ENCODE measurements around the gene RPRD1B. TPM values are rescaled to one million over a fixed set of nuclear protein-coding genes. Genes with fewer than 3 reads are reported as not detected.
"Not testable (repeated sequence)": the region's sequence is repeated elsewhere in the genome, so short reads cannot be mapped to it uniquely, and the experiment has no call there.

Gene RPRD1B
- total RNA-seq, 5 donors from 2014 or later (not counting 1 experiment from before 2014, with no cell fraction given) = 38.3 to 46.6 (median 40.5) TPM

DNA sequence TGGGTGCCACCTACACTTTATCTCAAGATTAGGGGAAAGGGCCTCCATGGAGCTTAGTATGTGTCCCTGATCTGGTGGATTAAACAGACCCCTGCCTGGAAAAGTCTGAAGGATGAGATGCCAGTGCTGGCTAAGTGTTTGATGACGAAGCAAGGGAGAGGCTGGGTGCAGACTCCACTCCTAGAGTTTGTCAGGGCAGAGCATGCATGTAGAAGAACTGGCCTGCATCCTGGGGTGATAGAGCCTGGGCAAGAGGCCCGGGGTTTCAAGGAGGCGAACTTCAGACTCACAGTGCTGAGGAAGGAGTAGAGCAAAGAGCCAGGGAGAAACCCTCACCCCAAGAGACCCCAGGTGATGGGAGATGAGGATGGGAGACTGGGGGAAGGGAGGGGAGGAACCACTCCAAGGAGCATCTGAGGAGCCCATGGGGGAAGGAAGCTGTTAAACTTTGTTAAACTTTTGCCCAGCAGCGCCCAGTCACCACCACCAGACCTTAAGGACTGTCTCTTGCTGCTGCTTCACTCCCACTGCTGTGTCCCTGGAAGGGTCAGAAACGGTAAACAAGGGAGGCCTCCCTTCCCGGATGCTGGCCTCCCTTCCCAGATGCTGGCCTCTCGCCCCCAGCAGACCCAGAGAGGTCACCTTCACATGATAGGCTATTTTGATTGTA, 61.6 kb downstream of the RPRD1B start:
- Histone ChIP-seq H3K27ac (ENCODE audit: low read length) (peak overlapping the region; percentile 65), H3K4me1 (ENCODE audit: control insufficient read depth in 1 of 2, extremely low read depth in 1 of 2, insufficient read depth in 2 of 2, low read length in 2 of 2) (peaks cover 0 to 23% of the 10 kb centered on the region in 2 experiments), H3K27me3 (replicated peaks in 1 of 2; ENCODE audit: control insufficient read depth in 2 of 2, extremely low read depth in 1 of 2, insufficient read depth in 2 of 2, low read length in 1 of 2) (peaks cover 0 to 3% of the 10 kb centered on the region in 2 experiments), H3K4me3 (ENCODE audit: control insufficient read depth in 1 of 2, extremely low read depth in 1 of 2, low read length in 1 of 2) (no peak overlapping the region), H3K36me3 (ENCODE audit: control insufficient read depth in 2 of 2, extremely low read depth in 1 of 2, insufficient read depth in 1 of 2, low read length in 1 of 2) (peaks cover 5 to 11% of the 10 kb centered on the region in 2 donors), H3K9me3 (no peaks in the 10 kb centered on the region)
- peak overlapping the region; percentile 79 to 85 for H3K27ac Mint-ChIP-seq
- ATAC-seq (replicated peaks in 1 of 4) = no peak
- WGBS (ENCODE audit: insufficient coverage) = 48% methylated on average over 2 of the region's 7 CpGs
- no peaks in the 10 kb centered on the region for H3K27me3 Mint-ChIP-seq
- peaks cover 14 to 49% (median 35%) of the 10 kb centered on the region in 3 donors for H3K4me1 Mint-ChIP-seq
- peaks cover 29% of the 10 kb centered on the region for H3K36me3 Mint-ChIP-seq
- ChIA-PET CTCF (no interaction called here), POLR2A (no interaction called here)
- H3K4me3 Mint-ChIP-seq = no peak overlapping the region
- DNase-seq = no peak
- peaks cover 4 to 8% (median 5%) of the 10 kb centered on the region in 3 donors for H3K9me3 Mint-ChIP-seq

DNA sequence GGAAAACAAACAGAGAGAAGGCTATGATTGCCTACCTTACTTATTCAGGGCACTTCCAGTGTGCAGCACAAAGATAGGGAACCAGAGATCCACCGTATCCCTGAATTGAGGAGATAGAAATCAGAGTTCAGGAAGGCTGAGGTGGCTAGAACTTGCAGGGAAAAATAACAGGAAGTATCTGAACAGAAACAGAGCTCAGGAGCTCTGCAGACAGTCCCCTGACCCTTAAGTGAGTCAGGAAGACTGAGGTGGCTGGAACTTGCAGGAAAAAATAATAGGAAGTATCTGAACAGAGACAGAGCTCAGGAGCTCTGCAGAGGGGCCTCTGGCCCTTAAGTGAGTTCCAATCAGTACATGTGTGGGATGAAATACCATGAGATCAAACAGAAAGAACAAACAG, 65.4 kb downstream of the RPRD1B start:
- Mint-ChIP-seq H3K4me1 (peaks cover 8 to 18% (median 12%) of the 10 kb centered on the region in 3 donors), H3K4me3 (no peak overlapping the region), H3K27me3 (no peaks in the 10 kb centered on the region), H3K36me3 (peaks cover 15% of the 10 kb centered on the region), H3K27ac (no peak overlapping the region), H3K9me3 (peaks cover 10 to 15% (median 10%) of the 10 kb centered on the region in 3 donors)
- ATAC-seq (replicated peaks in 1 of 4) = no peak
- H3K9me3 ChIP-seq = no peaks in the 10 kb centered on the region
- CTCF ChIA-PET = no interaction called here
- peaks cover 0 to 11% of the 10 kb centered on the region in 2 experiments for H3K4me1 ChIP-seq (ENCODE audit: control insufficient read depth in 1 of 2, extremely low read depth in 1 of 2, insufficient read depth in 2 of 2, low read length in 2 of 2)
- no peak for DNase-seq
- no peaks in the 10 kb centered on the region for H3K36me3 ChIP-seq (ENCODE audit: control insufficient read depth in 2 of 2, extremely low read depth in 1 of 2, insufficient read depth in 1 of 2, low read length in 1 of 2)
- no peak overlapping the region for H3K27ac ChIP-seq (ENCODE audit: low read length)
- no peak overlapping the region for H3K4me3 ChIP-seq (ENCODE audit: control insufficient read depth in 1 of 2, extremely low read depth in 1 of 2, low read length in 1 of 2)
- WGBS (ENCODE audit: insufficient coverage) = no CpG with 5 or more reads among the region's 1 CpG
- H3K27me3 ChIP-seq (replicated peaks in 1 of 2; ENCODE audit: control insufficient read depth in 2 of 2, extremely low read depth in 1 of 2, insufficient read depth in 2 of 2, low read length in 1 of 2) = peaks cover 0 to 3% of the 10 kb centered on the region in 2 experiments
- POLR2A ChIA-PET = no interaction called here

DNA sequence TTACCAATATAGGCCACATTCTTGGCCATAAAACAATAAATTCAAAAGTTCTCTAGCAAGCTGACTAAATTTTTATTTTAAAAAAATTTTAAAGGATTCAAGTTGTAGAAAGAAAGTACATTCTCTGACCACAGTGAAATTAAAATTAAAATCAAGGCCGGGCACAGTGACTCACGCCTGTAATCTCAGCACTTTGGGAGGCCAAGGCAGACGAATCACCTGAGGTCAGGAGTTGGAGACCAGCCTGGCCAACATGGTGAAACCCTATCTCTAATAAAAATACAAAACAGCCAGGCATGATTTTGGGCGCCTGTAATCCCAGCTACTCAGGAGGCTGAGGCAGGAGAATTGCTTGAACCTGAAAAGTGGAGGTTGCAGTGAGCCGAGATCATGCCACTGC, 68.7 kb downstream of the RPRD1B start:
- H3K4me1 Mint-ChIP-seq; DNase-seq; H3K4me1 ChIP-seq (ENCODE audit: control insufficient read depth in 1 of 2, extremely low read depth in 1 of 2, insufficient read depth in 2 of 2, low read length in 2 of 2); H3K27ac ChIP-seq (ENCODE audit: low read length); H3K4me3 ChIP-seq (ENCODE audit: control insufficient read depth in 1 of 2, extremely low read depth in 1 of 2, low read length in 1 of 2); CTCF ChIA-PET; H3K27me3 Mint-ChIP-seq; ATAC-seq (replicated peaks in 1 of 4); H3K4me3 Mint-ChIP-seq; H3K9me3 ChIP-seq; H3K27ac Mint-ChIP-seq; POLR2A ChIA-PET; H3K36me3 ChIP-seq (ENCODE audit: control insufficient read depth in 2 of 2, extremely low read depth in 1 of 2, insufficient read depth in 1 of 2, low read length in 1 of 2); H3K27me3 ChIP-seq (replicated peaks in 1 of 2; ENCODE audit: control insufficient read depth in 2 of 2, extremely low read depth in 1 of 2, insufficient read depth in 2 of 2, low read length in 1 of 2): not testable (repeated sequence)
- WGBS (ENCODE audit: insufficient coverage) = 92% methylated on average over 2 of the region's 5 CpGs
- peaks cover 18% of the 10 kb centered on the region for H3K36me3 Mint-ChIP-seq
- peaks cover 10 to 15% (median 10%) of the 10 kb centered on the region in 3 donors for H3K9me3 Mint-ChIP-seq

- H3K27me3 ChIP-seq (replicated peaks in 1 of 2; ENCODE audit: control insufficient read depth in 2 of 2, extremely low read depth in 1 of 2, insufficient read depth in 2 of 2, low read length in 1 of 2) = no peaks in the 10 kb centered on the region
- ATAC-seq (replicated peaks in 1 of 4) (no peak), DNase-seq (no peak)
- Mint-ChIP-seq H3K4me3 (no peak overlapping the region), H3K4me1 (no peaks in the 10 kb centered on the region), H3K27ac (no peak overlapping the region), H3K36me3 (peaks cover 13% of the 10 kb centered on the region), H3K27me3 (no peaks in the 10 kb centered on the region), H3K9me3 (peaks cover 5 to 15% (median 10%) of the 10 kb centered on the region in 3 donors)
- H3K4me3 ChIP-seq (ENCODE audit: control insufficient read depth in 1 of 2, extremely low read depth in 1 of 2, low read length in 1 of 2) = no peak overlapping the region
- CTCF ChIA-PET = no interaction called here
- no peaks in the 10 kb centered on the region for H3K4me1 ChIP-seq (ENCODE audit: control insufficient read depth in 1 of 2, extremely low read depth in 1 of 2, insufficient read depth in 2 of 2, low read length in 2 of 2)
- H3K9me3 ChIP-seq = no peaks in the 10 kb centered on the region
- no CpG with 5 or more reads among the region's 1 CpG for WGBS (ENCODE audit: insufficient coverage)
- no peaks in the 10 kb centered on the region for H3K36me3 ChIP-seq (ENCODE audit: control insufficient read depth in 2 of 2, extremely low read depth in 1 of 2, insufficient read depth in 1 of 2, low read length in 1 of 2)
- POLR2A ChIA-PET = no interaction called here
- H3K27ac ChIP-seq (ENCODE audit: low read length) = no peak overlapping the region
These were observed 70.7 kb downstream of the RPRD1B start for GRCh38 chr20:38104285-38104684.

DNA sequence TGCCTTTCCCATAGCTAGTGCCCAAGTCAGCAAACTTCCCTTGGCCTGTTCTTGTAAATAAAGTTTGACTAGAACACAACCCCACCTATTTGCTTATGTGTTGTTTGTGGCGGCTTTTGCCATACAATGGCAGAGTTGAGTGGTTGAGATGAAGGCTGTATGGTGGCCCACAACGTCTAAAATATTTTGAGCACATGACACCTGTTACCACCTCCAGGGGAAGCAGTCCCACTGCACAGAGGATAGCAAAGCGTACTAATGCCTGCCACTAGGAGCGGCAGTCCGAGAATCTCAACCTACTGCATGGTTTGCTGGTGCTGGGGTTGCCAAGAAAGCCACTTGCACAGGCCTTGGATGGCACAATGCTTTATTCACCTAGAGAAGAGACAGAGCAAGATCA, 72.9 kb downstream of the RPRD1B start:
- ATAC-seq (replicated peaks in 1 of 4) (no peak), DNase-seq (no peak)
- no peaks in the 10 kb centered on the region for H3K9me3 Mint-ChIP-seq
- H3K4me3 Mint-ChIP-seq = no peak overlapping the region
- H3K27ac Mint-ChIP-seq = no peak overlapping the region
- WGBS (ENCODE audit: insufficient coverage) = 93% methylated on average over 3 of the region's 5 CpGs
- H3K27me3 ChIP-seq (replicated peaks in 1 of 2; ENCODE audit: control insufficient read depth in 2 of 2, extremely low read depth in 1 of 2, insufficient read depth in 2 of 2, low read length in 1 of 2) = no peaks in the 10 kb centered on the region
- ChIA-PET CTCF (no interaction called here), POLR2A (no interaction called here)
- H3K36me3 Mint-ChIP-seq = peaks cover 2% of the 10 kb centered on the region
- H3K36me3 ChIP-seq (ENCODE audit: control insufficient read depth in 2 of 2, extremely low read depth in 1 of 2, insufficient read depth in 1 of 2, low read length in 1 of 2) = no peaks in the 10 kb centered on the region
- no peaks in the 10 kb centered on the region for H3K9me3 ChIP-seq
- no peak overlapping the region for H3K4me3 ChIP-seq (ENCODE audit: control insufficient read depth in 1 of 2, extremely low read depth in 1 of 2, low read length in 1 of 2)
- H3K4me1 ChIP-seq (ENCODE audit: control insufficient read depth in 1 of 2, extremely low read depth in 1 of 2, insufficient read depth in 2 of 2, low read length in 2 of 2) = no peaks in the 10 kb centered on the region
- H3K4me1 Mint-ChIP-seq = no peaks in the 10 kb centered on the region
- no peak overlapping the region for H3K27ac ChIP-seq (ENCODE audit: low read length)
- H3K27me3 Mint-ChIP-seq = no peaks in the 10 kb centered on the region

DNA sequence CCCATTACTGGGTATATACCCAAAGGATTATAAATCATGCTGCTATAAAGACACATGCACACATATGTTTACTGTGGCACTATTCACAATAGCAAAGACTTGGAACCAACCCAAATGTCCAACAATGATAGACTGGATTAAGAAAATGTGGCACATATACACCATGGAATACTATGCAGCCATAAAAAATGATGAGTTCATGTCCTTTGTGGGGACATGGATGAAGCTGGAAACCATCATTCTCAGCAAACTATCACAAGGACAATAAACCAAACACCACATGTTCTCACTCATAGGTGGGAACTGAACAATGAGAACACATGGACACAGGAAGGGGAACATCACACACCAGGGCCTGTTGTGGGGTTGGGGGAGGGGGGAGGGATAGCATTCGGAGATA, 73.8 kb downstream of the RPRD1B start:
- H3K9me3 ChIP-seq; H3K36me3 ChIP-seq (ENCODE audit: control insufficient read depth in 2 of 2, extremely low read depth in 1 of 2, insufficient read depth in 1 of 2, low read length in 1 of 2); H3K27me3 ChIP-seq (replicated peaks in 1 of 2; ENCODE audit: control insufficient read depth in 2 of 2, extremely low read depth in 1 of 2, insufficient read depth in 2 of 2, low read length in 1 of 2); H3K4me1 ChIP-seq (ENCODE audit: control insufficient read depth in 1 of 2, extremely low read depth in 1 of 2, insufficient read depth in 2 of 2, low read length in 2 of 2); POLR2A ChIA-PET; H3K4me1 Mint-ChIP-seq; H3K27ac ChIP-seq (ENCODE audit: low read length); H3K27me3 Mint-ChIP-seq; DNase-seq; H3K4me3 ChIP-seq (ENCODE audit: control insufficient read depth in 1 of 2, extremely low read depth in 1 of 2, low read length in 1 of 2); CTCF ChIA-PET; H3K9me3 Mint-ChIP-seq; H3K27ac Mint-ChIP-seq; ATAC-seq (replicated peaks in 1 of 4); H3K4me3 Mint-ChIP-seq; H3K36me3 Mint-ChIP-seq: not testable (repeated sequence)
- WGBS (ENCODE audit: insufficient coverage) = no CpG with 5 or more reads among the region's 1 CpG

- H3K27me3 Mint-ChIP-seq; ATAC-seq (replicated peaks in 1 of 4); CTCF ChIA-PET; H3K27ac Mint-ChIP-seq; H3K9me3 Mint-ChIP-seq; H3K4me3 Mint-ChIP-seq; H3K27ac ChIP-seq (ENCODE audit: low read length); H3K4me1 ChIP-seq (ENCODE audit: control insufficient read depth in 1 of 2, extremely low read depth in 1 of 2, insufficient read depth in 2 of 2, low read length in 2 of 2); DNase-seq; H3K4me3 ChIP-seq (ENCODE audit: control insufficient read depth in 1 of 2, extremely low read depth in 1 of 2, low read length in 1 of 2); H3K4me1 Mint-ChIP-seq; H3K36me3 ChIP-seq (ENCODE audit: control insufficient read depth in 2 of 2, extremely low read depth in 1 of 2, insufficient read depth in 1 of 2, low read length in 1 of 2); POLR2A ChIA-PET; H3K36me3 Mint-ChIP-seq; H3K27me3 ChIP-seq (replicated peaks in 1 of 2; ENCODE audit: control insufficient read depth in 2 of 2, extremely low read depth in 1 of 2, insufficient read depth in 2 of 2, low read length in 1 of 2); H3K9me3 ChIP-seq: not testable (repeated sequence)
- WGBS (ENCODE audit: insufficient coverage) = 94% methylated on average over 4 of the region's 7 CpGs
These were observed 74.4 kb downstream of the RPRD1B start for GRCh38 chr20:38107916-38108315.
